Mucosa of stomach (tissue), 1 donor: ENCODE data around the gene SLC38A10.

Experiments used
- H3K27me3 ChIP-seq: one replicate; pipeline ENCODE4 v1.7.0; 2013; ENCODE audit warnings: mild to moderate bottlenecking, low read length; ENCODE audit not compliant: control insufficient read depth, insufficient read depth
- H3K36me3 ChIP-seq: one replicate; pipeline ENCODE4 v1.7.0; 2013; ENCODE audit warnings: low read length; ENCODE audit not compliant: control insufficient read depth, insufficient read depth
- H3K4me1 ChIP-seq: one replicate; pipeline ENCODE4 v1.7.0; 2013; ENCODE audit warnings: mild to moderate bottlenecking, low read length; ENCODE audit not compliant: control insufficient read depth, insufficient read depth
- H3K4me3 ChIP-seq: one replicate; pipeline ENCODE4 v1.7.0; 2013; ENCODE audit warnings: low read length
- H3K9ac ChIP-seq: one replicate; pipeline ENCODE4 v1.7.0; 2013; ENCODE audit warnings: mild to moderate bottlenecking, low read length, moderate library complexity
- H3K9me3 ChIP-seq: one replicate; pipeline ENCODE4 v1.7.0; 2013; ENCODE audit warnings: mild to moderate bottlenecking, low read length, moderate library complexity; ENCODE audit not compliant: control insufficient read depth
- donor health status: Pancreatic carcinoma.

SLC38A10 gene

DNA sequence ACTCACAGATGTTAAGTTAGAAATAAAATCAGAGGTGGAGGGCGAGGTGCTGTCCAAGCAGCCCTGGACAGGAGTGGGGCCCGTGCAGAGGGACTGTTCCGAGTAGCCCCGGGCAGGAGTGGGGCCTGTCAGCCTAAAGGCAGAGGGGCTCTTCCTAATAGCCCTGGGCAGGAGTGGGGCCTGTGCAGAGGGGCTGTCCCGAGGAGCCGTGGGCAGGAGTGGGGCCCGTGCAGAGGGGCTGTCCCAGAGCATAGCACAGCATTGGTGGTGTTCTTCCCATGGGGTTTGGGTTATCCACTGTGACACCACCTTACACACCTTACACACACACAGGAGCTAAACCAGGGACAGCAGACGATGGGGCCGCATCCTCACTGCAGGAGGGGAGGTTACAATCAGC, 82.7 kb downstream of the SLC38A10 start:
- Histone ChIP-seq H3K4me1 (no peaks in the 10 kb centered on the region), H3K9ac (no peak overlapping the region), H3K4me3 (no peak overlapping the region), H3K36me3 (no peaks in the 10 kb centered on the region), H3K9me3 (no peaks in the 10 kb centered on the region), H3K27me3 (no peaks in the 10 kb centered on the region)

DNA sequence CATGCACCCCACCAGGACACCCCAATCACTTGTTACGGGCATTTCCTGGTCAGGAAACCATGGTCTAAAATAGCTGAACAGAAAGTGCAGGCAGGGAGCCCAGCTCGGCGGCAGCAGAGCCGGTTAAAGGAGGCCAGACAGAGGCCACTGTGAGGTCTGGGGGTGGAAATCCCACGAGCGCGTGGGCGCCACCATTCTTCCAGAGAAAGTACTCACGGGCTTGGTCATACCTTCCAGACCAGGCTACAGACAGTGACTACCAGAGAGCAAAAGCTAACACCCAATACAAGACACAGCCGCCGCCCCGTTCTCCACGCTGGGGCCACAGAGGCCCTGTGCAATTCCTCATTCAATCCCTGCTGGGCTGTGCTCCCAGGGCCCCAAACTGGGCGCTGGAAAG, 84.2 kb downstream of the SLC38A10 start:
- Histone ChIP-seq H3K4me1 (no peaks in the 10 kb centered on the region), H3K9me3 (no peaks in the 10 kb centered on the region), H3K36me3 (no peaks in the 10 kb centered on the region), H3K9ac (no peak overlapping the region), H3K27me3 (no peaks in the 10 kb centered on the region), H3K4me3 (no peak overlapping the region)

DNA sequence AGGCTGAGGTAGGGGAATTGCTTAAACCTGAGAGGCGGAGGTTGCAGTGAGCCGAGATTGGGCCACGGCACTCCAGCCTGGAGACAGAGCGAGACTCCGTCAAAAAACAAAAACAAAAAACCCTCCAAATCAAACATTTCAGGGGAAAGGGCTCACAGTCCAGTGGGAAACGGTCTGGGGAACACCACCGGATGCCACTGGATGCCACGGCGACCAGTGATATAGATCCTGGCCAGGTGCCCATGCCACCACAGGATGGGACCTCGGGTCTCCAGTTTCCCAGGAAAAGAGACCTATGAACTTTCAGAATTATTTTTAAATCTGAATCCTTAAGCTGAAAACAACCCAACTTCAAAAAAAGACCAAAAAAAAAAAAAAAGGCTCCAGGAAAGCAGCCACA, 84.6 kb downstream of the SLC38A10 start:
- Histone ChIP-seq H3K4me1 (no peaks in the 10 kb centered on the region), H3K9me3 (no peaks in the 10 kb centered on the region), H3K36me3 (no peaks in the 10 kb centered on the region), H3K9ac (no peak overlapping the region), H3K27me3 (no peaks in the 10 kb centered on the region), H3K4me3 (no peak overlapping the region)

DNA sequence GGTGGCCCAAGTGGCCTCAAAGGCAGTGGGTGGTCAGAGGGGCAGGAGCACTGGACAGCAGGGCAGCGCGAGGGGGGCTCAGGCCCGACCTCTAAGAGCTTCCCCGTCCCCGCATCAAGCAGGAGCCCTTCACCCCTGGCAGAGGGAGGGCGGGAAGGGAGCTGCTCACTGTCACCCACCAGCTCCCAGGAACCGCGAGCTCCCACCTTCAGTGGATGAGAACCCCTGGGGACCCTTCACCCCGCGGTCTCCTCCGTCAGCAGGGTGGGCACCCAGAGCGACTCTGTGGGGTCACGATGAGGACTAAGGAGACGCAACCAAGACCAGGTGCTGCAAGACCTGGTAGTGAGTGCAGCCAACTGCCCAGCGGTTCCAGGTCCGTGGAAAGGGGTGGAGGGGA, 86.0 kb downstream of the SLC38A10 start:
- no peaks in the 10 kb centered on the region for H3K36me3 ChIP-seq
- H3K4me1 ChIP-seq, result no peaks in the 10 kb centered on the region
- H3K4me3 ChIP-seq, result no peak overlapping the region
- no peaks in the 10 kb centered on the region for H3K27me3 ChIP-seq
- H3K9me3 ChIP-seq, result no peaks in the 10 kb centered on the region
- H3K9ac ChIP-seq, result no peak overlapping the region

DNA sequence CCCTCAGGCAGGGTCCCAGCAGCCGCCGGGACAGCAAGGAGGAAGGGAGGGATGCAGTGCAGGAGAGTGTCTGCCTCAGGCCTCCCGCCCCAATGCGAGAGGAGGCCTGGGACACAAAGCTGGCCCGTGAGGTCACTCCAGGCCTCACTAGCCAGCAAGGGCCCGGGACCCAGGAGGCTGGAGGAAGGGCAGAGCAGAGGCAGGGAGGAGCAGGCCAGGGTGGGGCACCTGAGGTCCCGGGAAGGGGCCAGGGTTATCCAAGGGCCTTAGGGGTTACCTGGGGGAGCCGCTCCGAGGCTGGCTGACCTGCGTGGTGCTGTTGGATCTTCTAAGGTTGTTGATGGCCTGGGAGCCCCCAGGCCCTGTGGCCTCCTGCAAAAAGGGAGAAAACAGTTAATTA, 86.5 kb downstream of the SLC38A10 start:
- no peak overlapping the region for H3K4me3 ChIP-seq
- H3K9me3 ChIP-seq, result no peaks in the 10 kb centered on the region
- H3K27me3 ChIP-seq, result no peaks in the 10 kb centered on the region
- H3K36me3 ChIP-seq, result no peaks in the 10 kb centered on the region
- H3K9ac ChIP-seq, result no peak overlapping the region
- no peaks in the 10 kb centered on the region for H3K4me1 ChIP-seq

DNA sequence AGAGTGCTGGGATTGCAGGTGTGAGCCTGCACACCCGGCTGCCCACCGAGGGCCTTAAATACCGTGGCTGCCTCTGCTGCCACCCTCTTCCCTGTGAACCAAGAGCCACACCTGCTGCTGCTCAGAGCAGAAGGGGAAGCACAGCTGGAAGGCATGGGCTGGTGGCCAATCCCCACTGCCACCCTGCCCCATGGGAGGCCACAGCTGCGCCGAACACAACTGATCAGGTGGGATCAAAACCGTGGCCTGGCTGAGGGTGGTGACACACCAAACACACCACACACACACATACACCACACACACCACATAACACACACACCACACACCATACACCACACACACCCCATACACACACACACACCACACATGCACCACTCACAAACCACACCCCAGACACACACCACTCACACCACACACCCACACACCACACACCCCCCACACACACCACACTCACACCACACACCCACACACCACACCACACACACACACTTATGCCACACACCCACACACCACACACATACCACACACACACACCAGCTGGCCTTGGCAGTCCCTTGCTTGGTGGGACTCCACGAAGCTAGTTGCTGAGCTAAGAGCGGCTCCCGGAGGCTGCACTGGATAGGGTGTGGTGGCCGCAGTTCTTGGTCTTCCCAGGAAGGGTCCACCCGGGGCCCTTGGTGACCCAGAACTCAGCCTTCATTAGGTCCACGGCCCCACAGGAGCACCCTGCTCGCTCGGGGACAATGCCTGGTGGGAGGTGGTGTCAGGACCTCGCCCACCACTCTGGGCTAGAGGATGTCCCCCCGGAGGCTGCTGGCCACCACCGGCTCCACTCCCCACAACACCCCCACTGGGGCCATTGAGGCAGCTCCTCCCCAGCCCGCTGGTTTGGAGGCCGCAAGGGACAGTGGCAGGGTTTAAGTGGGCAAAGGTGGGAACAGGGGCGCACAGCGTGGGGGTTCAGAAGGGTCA, 87.2 kb downstream of the SLC38A10 start:
- Histone ChIP-seq H3K4me3 (no peak overlapping the region), H3K27me3 (no peaks in the 10 kb centered on the region), H3K9ac (no peak overlapping the region), H3K36me3 (no peaks in the 10 kb centered on the region), H3K4me1 (no peaks in the 10 kb centered on the region), H3K9me3 (no peaks in the 10 kb centered on the region)

DNA sequence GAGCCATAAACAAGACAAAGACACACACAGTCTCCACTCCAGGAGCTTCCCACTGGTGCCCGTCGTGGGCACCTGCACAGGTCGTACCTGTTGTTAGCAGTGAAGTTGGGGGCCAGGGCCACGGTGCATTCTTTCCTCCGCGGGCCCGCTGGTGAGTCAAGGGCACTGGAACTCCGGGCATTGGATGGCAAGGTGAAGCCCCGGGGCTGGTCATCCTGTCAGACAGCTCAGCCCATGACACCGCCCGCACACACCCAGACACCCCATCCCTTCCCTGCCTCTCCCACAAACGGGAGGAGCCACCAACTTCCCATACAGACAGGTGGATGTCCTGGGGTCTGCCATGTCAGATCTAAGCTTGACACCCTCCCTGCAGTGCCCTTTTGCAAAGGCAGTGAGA, 88.5 kb downstream of the SLC38A10 start:
- Histone ChIP-seq H3K9me3 (no peaks in the 10 kb centered on the region), H3K4me3 (no peak overlapping the region), H3K9ac (no peak overlapping the region), H3K27me3 (no peaks in the 10 kb centered on the region), H3K4me1 (no peaks in the 10 kb centered on the region), H3K36me3 (no peaks in the 10 kb centered on the region)

DNA sequence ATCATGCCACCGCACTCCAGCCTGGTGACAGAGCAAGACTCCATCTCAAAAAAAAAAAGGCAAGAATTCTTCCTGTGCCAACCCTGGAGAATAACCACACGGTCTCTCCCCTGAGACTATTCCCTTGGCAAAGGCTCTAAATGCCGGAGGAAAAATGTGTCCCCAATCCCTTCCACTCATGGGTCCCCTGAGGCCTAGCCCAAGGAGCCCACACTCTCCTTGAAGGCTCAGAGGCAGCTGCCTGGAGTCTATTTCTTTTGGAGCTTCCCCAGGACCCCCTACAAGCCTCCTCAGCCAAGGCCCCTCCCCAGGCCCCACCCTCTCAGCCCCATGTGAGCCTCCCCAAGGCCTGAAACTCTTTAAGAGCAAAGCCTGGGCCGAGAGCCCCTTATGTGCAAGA, 88.9 kb downstream of the SLC38A10 start:
- no peaks in the 10 kb centered on the region for H3K36me3 ChIP-seq
- H3K9me3 ChIP-seq, result no peaks in the 10 kb centered on the region
- no peak overlapping the region for H3K9ac ChIP-seq
- H3K27me3 ChIP-seq, result no peaks in the 10 kb centered on the region
- no peak overlapping the region for H3K4me3 ChIP-seq
- peaks cover 1% of the 10 kb centered on the region for H3K4me1 ChIP-seq

DNA sequence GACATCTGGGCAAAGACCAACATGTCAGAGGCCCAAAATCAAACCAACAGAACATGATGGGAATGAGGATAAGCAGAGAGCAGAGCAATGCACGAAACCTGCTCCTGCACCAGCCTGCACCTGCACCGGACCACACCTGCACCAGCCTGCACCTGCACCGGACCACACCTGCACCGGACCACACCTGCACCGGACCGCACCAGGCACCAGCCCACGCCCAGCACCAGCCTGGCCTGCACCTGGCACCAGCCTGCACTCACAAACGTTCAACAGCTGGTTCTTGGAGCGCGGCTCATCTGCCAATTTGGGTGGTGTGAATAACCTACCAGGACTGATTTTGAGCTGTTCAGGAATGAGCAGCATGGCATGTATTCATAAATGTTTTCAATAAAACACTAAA, 90.5 kb downstream of the SLC38A10 start:
- H3K9me3 ChIP-seq, result no peaks in the 10 kb centered on the region
- no peaks in the 10 kb centered on the region for H3K36me3 ChIP-seq
- H3K9ac ChIP-seq, result no peak overlapping the region
- H3K4me3 ChIP-seq, result no peak overlapping the region
- peaks cover 9% of the 10 kb centered on the region for H3K4me1 ChIP-seq
- no peaks in the 10 kb centered on the region for H3K27me3 ChIP-seq

DNA sequence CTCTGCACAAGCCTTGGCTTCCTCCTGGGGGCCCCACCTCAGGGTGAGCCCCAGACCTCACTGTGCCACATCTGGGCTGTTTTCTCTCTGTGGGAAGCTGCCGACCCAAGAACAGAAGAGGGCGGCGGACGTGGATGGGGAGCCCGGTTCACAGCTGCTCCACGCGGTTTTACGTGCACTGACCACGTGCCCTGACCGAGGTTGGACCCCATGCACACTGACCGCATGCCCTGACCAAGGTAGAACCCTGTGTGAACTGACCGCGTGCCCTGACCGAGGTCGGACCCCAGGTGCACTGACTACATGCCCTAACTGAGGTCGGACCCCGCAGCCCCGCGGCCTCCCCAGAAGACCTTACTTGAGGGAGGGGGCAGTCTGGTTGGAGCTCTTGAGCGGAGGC, 92.0 kb downstream of the SLC38A10 start:
- no peak overlapping the region for H3K9ac ChIP-seq
- H3K9me3 ChIP-seq, result no peaks in the 10 kb centered on the region
- H3K4me3 ChIP-seq, result no peak overlapping the region
- H3K27me3 ChIP-seq, result no peaks in the 10 kb centered on the region
- no peaks in the 10 kb centered on the region for H3K36me3 ChIP-seq
- peaks cover 9% of the 10 kb centered on the region for H3K4me1 ChIP-seq

DNA sequence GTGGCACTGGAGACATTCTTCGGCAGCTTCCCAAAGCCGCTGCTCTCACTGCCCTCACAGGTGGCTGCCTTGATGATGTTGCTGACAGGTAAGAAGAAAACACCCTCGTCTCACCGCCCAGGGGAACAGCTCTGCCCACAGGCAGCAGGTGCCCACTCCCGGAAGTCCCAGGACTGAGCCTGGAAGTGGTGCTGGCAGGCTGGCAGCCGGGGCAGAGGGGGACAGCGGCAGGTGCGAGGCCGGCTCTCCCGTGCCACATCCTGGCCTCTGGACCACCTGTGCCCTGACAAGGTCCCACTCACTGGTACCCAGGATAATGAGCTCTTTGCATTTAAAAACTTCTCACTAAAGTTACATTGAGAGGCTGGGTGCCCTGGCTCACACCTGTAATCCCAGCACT, 92.8 kb downstream of the SLC38A10 start:
- no peak overlapping the region for H3K4me3 ChIP-seq
- no peaks in the 10 kb centered on the region for H3K9me3 ChIP-seq
- H3K27me3 ChIP-seq, result no peaks in the 10 kb centered on the region
- H3K36me3 ChIP-seq, result no peaks in the 10 kb centered on the region
- peaks cover 9% of the 10 kb centered on the region for H3K4me1 ChIP-seq
- no peak overlapping the region for H3K9ac ChIP-seq

DNA sequence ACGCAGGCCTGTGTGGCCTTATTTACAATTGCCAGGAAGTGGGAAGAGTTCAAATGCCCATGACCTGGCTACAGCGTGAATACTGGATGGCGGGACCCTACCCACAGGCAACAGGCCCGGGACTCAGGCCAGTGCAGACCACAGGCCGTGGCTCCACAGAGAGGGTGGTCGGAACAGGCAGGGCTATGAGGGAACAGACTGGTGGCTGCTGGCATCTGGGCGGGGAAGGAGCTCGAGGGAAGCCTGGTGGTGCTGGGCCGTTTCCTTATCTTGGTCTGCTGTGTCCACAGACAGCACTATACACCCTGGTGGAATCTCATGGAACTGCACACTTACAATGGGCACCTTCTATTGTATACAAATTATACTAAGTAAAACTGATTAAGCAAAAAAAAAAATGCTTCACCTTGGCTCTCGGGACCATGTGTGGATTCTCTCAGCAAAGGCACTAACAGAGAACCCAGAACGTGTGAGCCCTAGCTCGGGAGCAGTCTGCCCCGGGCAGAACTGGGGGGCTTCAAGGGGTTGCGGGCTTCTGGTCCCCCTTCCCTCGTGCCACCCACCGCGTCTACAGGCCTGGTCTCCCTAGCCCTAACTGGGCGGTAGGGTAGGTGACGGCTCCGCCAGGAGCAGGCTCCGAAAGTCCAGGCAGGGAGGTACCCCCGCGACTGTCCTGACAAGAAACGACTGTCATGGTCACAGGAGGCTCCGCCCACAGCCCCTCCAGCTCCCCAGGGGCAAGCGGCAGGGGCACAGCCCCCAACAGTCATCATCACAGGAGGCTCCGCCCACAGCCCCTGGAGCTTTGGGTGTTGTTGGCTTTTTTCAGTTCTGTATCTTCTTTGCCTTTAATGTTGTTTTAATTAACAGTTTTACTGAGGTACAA, 94.2 kb downstream of the SLC38A10 start:
- Histone ChIP-seq H3K36me3 (no peaks in the 10 kb centered on the region), H3K9me3 (no peaks in the 10 kb centered on the region), H3K27me3 (no peaks in the 10 kb centered on the region), H3K4me3 (no peak overlapping the region), H3K4me1 (peaks cover 9% of the 10 kb centered on the region), H3K9ac (no peak overlapping the region)
